Measurements from ENCODE around the gene UBE2E1. TPM values are rescaled to one million over a fixed set of nuclear protein-coding genes. Genes with fewer than 3 reads are reported as not detected.

UBE2E1 gene
- total and polyA plus RNA-seq, 2 experiments from 2014 or later: 39.9 to 120 TPM

- no peak for TF ChIP-seq REST (IDR thresholded peaks at IDR 0.05; ENCODE audit: unreplicated experiment)
- TF ChIP-seq EZH2 (IDR thresholded peaks at IDR 0.05; ENCODE audit: low read depth, unreplicated experiment): no peak
- TF ChIP-seq ETS1 (IDR thresholded peaks at IDR 0.05): no peak
- TF ChIP-seq JUNB (IDR thresholded peaks at IDR 0.05; ENCODE audit: unreplicated experiment): no peak
- no peak for TF ChIP-seq CREB1 (CRISPR knock-in tag; IDR thresholded peaks at IDR 0.05; ENCODE audit: low read depth)
- no peak; a peak in 1 of 4 replicates for TF ChIP-seq CTCF (conservative IDR thresholded peaks at IDR 0.05; ENCODE audit: low read depth in 2 of 2)
- TF ChIP-seq EZH2phosphoT487 (IDR thresholded peaks at IDR 0.05; ENCODE audit: unreplicated experiment): no peak
- no peak for TF ChIP-seq ZNF114 (CRISPR knock-in tag; IDR thresholded peaks at IDR 0.05)
- TF ChIP-seq POLR2AphosphoS5 (IDR thresholded peaks at IDR 0.05; ENCODE audit: low read depth): no peak
- TF ChIP-seq ZNF331 (CRISPR knock-in tag; IDR thresholded peaks at IDR 0.05; ENCODE audit: low read depth): no peak
Measured at GRCh38 chr3:23800731-23801130, 5.0 kb upstream of the UBE2E1 start (continued).

- H3K27ac ChIP-seq (ENCODE audit: low read depth): no peak overlapping the region
- Mint-ChIP-seq H3K9me3 (0 out of 3 replicates have a peak, but pooled peaks cover 2% of the 10 kb centered on the region), H3K4me1 (peaks cover 48% of the 10 kb centered on the region), H3K27ac (no peak overlapping the region), H3K27me3 (ENCODE audit: insufficient read depth, low read depth, poor library complexity) (peaks cover 8% of the 10 kb centered on the region), H3K36me3 (ENCODE audit: low read depth) (peaks cover 28% of the 10 kb centered on the region), H3K4me3 (peak overlapping the region; percentile 86)
- peaks cover 29% of the 10 kb centered on the region for H3K79me2 ChIP-seq (replicated peaks; ENCODE audit: insufficient read depth)
- peaks cover 43% of the 10 kb centered on the region for H3K4me1 ChIP-seq (ENCODE audit: insufficient read depth)
- H3K36me3 ChIP-seq (ENCODE audit: insufficient read depth): 0 out of 2 replicates have a peak, but pooled peaks cover 3% of the 10 kb centered on the region
- H3K4me2 ChIP-seq: peak overlapping the region; percentile 91
- peaks cover 10% of the 10 kb centered on the region for H4K20me1 ChIP-seq (replicated peaks; ENCODE audit: insufficient read depth)
- no peaks in the 10 kb centered on the region; the same call in 1 of the 2 replicates for H3F3A ChIP-seq (replicated peaks; ENCODE audit: low read depth)
- H3K9me2 ChIP-seq (ENCODE audit: insufficient read depth): no peaks in the 10 kb centered on the region
- no peak overlapping the region for H2AFZ ChIP-seq
- H3K4me3 ChIP-seq: peak overlapping the region; percentile 88
- no peak for ATAC-seq
- no peak for DNase-seq (ENCODE audit: low spot score)
- H3K27me3 ChIP-seq (ENCODE audit: insufficient read depth): no peaks in the 10 kb centered on the region; the same call in 1 of the 2 replicates
- TF ChIP-seq CREB1 (CRISPR knock-in tag; IDR thresholded peaks at IDR 0.05; ENCODE audit: low read depth) (no peak), CTCF (conservative IDR thresholded peaks at IDR 0.05; ENCODE audit: low read depth in 2 of 2) (no peak), ZNF331 (CRISPR knock-in tag; IDR thresholded peaks at IDR 0.05; ENCODE audit: low read depth) (no peak), REST (IDR thresholded peaks at IDR 0.05; ENCODE audit: unreplicated experiment) (no peak), ZNF114 (CRISPR knock-in tag; IDR thresholded peaks at IDR 0.05) (no peak), POLR2AphosphoS5 (IDR thresholded peaks at IDR 0.05; ENCODE audit: low read depth) (no peak), STAT1 (IDR thresholded peaks at IDR 0.05; ENCODE audit: unreplicated experiment) (no peak), JUNB (IDR thresholded peaks at IDR 0.05; ENCODE audit: unreplicated experiment) (no peak), NANOG (IDR thresholded peaks at IDR 0.05; ENCODE audit: borderline replicate concordance) (no peak)
Measured at GRCh38 chr3:23804441-23805209, 1.1 kb upstream of the UBE2E1 start.

Data from GM23338 (cell line).